Fibroblast of upper back skin (primary cell): ENCODE results near the gene ANKMY2.
"Not testable (repeated sequence)": the region's sequence is repeated elsewhere in the genome, so short reads cannot be mapped to it uniquely, and the experiment has no call there.

Source experiments
- DNase-seq: peaks from one replicate; pipeline ENCODE4 v3.0.0-alpha.2; 2013

Gene ANKMY2

DNA sequence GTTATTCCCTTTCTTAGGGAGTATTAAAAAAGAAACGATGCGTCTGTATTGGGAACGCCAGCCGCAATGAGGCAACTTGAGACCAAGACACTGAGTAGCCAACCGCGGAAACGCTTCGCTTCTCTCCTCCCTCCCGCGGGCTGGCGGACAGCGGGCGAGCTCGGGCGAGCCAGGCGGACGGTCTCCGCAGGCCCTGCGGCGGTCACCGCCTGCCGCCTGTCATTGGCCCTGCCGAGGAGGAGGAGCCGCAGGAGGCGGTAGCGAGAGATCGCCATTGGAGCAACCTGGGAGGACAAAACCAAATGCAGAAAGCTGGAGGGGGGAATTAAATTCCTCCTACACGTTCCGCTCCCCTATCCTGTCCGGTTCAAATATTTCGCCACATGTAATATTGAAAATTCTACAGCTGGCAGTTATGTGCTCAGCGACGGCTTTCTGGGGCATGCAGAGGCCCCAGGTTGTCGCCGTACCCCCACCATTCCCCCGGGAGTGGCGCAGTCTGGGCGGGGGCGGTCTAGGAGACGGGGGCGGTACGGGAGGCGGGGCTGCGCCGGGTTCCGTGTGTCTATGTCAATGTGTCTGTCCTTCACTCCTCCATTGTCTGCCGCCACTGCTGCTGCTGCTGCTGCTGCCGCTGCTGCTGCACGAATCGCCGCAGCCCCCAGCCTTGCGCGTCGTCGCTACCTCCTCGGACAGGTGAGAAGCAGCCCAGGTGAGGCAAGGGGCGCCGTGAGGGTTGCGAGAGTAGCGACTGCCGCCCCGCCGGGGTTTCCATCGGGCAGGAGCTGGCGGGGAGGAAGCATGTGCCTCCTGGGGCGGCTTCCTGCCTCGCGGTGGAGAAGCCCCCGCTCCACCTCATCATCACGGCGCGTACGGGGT, at the start of gene ANKMY2, which contains the start of gene BZW2:
Gene ANKMY2 (minus strand): TSS at position 162 of the 879 bp plus-strand sequence. CDS start 181 bp downstream, outside the sequence.
Gene BZW2 (plus strand): TSS at position 589 of the 879 bp plus-strand sequence. CDS start 19,263 bp downstream, outside the sequence.
- peak; percentile 97 for DNase-seq

- DNase-seq, result no peak
Observed at GRCh38 chr7:16694806-16695205, 49.3 kb upstream of the ANKMY2 start.

DNA sequence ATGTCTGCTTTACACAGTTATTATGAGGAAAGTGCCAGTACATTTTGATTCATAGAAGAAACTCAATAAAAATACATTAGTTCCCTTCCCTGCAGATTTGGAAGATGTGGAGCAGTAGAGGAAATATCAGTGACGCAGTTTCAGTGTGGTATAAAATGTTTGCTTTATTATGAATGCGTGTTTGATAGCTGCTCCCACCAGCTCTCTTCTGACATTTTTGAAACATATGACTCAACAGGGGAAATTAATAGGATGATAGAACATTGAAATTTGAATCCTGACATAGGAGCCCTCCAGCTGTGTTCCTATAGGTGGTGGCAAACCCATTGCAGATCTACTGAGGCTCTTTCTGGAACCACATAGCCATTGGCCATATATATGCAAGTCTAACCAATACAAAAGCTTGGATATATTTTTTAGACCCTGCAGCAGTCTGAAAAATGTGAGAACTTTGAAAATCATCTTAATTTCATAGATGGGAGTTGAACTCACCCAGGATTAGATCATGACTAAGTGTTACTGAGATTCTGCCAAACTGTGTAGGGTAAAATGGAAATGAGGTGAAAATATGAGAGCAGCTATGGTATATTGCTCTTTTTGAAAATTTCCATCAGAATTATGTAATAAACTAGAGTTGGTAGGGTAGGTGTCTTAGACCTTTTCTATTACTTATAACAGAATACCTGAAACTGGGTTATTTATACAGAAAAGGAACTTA, 48.2 kb upstream of the ANKMY2 start:
- no peak for DNase-seq

DNA sequence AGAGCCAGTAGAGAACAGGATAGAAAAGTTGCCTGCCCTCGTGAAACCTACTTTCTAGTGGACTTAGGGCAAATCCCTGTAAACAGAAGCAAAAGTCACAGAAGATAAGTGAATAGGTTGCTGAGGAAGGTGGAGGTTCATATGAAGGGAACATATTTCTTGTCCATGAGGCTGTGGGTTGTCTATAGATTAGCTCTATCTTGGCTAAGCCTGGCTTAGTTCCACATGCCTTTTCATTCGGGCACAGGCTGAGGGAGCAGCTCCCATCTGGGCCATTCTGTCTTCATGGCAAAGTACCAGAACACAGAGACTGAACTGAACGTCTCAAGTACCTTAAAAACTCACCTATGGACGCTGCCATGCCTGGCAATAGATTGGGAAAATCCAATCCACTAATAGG, 45.7 kb upstream of the ANKMY2 start:
- no peak for DNase-seq

- DNase-seq, result no peak
Observed at GRCh38 chr7:16688249-16688648, 42.7 kb upstream of the ANKMY2 start.

DNA sequence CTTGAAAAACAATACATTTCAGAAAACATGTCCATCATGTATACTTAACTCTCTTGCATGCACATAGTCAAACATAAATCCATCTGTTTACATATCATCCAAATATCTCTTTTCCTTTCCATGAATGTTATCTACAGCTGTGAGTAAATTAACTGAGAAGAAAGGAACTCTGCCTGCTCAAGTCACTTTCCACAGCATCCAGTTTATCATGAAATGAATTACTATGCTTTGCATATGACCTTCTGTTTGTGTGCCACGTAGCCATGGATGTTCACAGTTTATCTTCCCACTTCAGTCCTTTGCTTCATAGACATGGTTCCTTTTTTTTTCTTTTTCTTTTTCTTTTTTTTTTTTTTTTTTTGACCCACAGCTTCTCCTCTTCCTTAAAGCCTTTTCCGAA, 40.0 kb upstream of the ANKMY2 start:
- DNase-seq, result no peak

GRCh38 chr7:16684935-16685334, 39.4 kb upstream of the ANKMY2 start:
- no peak for DNase-seq

GRCh38 chr7:16678645-16679566, 33.4 kb upstream of the ANKMY2 start:
- DNase-seq, result not testable (repeated sequence)

DNA sequence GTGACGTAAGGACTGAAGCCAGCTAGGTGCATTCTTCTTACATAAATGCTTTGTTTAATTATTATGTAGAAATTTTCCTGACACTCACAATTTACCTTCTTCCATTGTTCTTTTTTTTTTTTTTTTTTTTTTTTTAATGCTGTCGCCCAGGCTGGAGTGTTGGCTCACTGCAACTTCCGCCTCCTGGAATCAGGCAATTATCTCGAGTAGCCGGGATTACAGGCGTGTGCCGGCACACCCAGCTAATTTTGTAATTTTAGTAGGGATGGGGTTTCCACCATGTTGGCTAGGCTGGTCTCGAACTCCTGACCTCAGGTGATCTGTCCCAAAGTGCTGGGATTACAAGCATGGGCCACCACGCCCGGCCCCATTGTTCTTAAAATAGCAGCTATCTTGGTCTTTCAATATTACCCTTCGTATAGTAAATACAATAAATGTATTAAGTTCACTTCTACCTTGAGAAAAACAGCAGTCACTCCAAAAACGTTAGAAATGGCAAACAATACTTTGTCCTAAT, 32.5 kb upstream of the ANKMY2 start:
- DNase-seq, result no peak

DNA sequence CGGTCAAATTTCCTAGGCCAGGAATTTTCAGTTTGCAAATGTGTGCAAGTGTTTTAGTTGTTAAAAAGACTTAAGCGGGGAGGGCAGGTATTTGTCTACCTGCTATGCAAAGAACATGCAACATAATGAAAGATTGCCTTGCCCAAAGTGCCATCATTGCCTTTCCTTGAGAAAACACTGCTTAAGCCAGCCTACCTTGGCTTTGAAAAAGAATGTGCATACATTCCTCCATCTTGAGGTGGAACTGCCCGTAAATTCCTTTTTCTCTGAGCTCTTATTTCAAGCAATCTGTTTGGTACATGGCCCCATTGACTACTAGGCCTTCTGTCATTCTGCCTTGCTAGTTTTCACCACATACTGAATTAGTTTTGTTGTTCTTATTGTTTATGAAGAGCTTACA, 29.7 kb upstream of the ANKMY2 start:
- no peak for DNase-seq

DNA sequence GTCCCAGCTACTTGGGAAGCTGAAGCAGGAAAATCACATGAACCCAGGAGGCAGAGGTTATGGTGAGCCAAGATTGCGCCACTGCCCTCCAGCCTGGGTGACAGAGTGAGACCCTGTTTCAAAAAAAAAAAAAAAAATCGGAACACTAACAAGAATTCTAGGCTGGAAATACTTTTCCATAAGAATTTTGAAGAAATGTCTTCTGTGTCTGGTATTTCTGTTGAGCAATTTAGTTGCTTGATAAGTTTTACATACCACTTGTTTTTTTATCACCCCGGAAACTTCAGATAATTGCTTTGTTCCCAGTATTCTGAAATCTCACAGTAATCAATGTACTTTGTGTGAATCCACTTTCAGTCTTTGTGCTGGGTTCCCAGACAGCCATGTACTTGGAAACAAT, 26.3 kb upstream of the ANKMY2 start:
- DNase-seq, result no peak

GRCh38 chr7:16670731-16671344, 25.3 kb upstream of the ANKMY2 start:
- no peak for DNase-seq

- DNase-seq, result peak; percentile 45
Observed at GRCh38 chr7:16670021-16670420, 24.5 kb upstream of the ANKMY2 start.

- DNase-seq, result peak; percentile 48
Observed at GRCh38 chr7:16669581-16669980, 24.0 kb upstream of the ANKMY2 start.

- no peak for DNase-seq
Observed at GRCh38 chr7:16668978-16669377, 23.4 kb upstream of the ANKMY2 start.

DNA sequence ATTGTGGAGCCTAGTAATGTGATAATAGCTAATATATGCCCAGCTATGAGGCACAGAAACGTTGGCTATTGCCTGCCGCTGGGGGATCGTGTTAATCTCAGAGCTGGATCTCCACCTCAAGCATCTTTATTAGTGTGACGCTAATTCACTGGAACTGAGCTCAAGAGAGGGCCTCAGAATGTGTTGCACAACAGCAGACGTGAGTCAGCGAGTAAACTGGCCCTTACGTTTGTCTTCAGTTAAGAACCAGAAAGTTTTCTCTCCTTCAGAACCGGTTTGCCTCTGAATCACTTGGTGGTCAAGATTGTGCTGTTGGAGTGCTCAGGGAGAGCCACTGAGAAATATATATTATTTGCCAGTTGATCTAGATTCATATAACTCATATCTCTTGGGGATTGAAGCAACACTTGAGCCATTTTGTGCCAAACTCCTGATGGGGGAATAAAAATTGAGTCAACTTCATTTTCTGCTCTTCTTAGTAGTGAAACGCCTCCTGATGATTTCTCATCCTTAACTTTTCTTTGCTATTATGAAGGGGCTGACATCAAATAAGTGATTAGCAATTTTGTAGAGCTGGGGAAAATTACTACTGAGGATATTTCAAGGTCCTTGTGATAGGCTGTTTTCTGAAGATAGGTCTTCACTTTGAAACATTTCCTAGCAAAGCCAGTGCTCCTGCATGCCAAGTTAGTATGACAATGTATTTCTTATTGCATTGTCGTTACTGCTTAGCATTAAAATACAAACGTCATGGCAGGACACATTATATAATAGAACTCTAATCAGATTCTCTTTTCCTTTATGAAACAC, 22.7 kb upstream of the ANKMY2 start:
- DNase-seq, result peak; percentile 98

DNA sequence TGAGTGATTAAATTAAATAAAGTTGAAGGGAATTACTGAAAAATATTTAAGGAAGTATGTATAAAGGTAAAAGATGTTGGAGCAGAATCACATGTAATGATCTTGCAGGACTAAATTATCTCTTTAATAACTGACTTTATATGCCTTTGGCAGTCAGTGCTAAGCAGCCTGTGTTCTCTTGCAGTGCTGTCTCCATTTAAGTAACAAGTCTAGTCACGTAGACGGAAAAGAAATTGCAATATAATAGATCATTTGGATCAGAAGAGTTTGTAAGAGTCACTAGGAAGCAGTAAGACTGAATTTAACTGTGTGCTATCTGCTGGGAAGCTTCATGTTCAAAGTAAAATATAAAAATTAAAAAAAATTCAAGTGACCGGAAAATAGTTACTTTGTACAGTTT, 21.8 kb upstream of the ANKMY2 start:
- no peak for DNase-seq

DNA sequence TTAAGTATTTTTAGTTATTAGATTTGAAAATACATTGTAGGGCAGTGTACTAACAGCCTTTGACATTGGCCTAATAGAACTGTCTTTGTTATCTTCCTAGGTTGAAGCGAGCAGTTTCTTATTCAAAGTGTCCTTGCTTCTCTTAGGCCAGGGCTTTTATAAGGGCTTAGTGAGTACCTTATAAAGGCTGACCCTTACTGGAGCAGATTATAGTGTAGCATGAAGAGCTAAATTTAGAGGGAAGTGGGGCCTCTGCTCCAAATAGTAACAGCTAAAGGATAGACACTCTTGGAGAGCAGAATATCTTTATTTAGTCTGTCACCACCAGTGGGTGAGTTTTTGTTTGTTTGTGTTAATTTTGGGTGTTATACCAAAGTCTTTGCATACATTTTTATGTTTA, 16.4 kb upstream of the ANKMY2 start:
- no peak for DNase-seq

- DNase-seq, result peak; percentile 84
Observed at GRCh38 chr7:16660702-16661464, 15.3 kb upstream of the ANKMY2 start.

- not testable (repeated sequence) for DNase-seq
Observed at GRCh38 chr7:16659854-16660497, 14.4 kb upstream of the ANKMY2 start.
